MM.1S (cell line): Measurements from ENCODE around the gene SUFU.

Experiments used
- DNase-seq: peaks from one replicate; pipeline ENCODE4 v3.0.0-alpha.2; 2015
- H2AFZ ChIP-seq: fragments of 300-600 bp; sonication (generic); 2 replicates; pipeline ENCODE4 v1.6.0; 2016; ENCODE audit warnings: antibody characterized with exemption, low read length
- H3F3A ChIP-seq: fragments of 300-600 bp; sonication (generic); 2 replicates; pipeline ENCODE4 v1.6.1; 2016; ENCODE audit warnings: mild to moderate bottlenecking, antibody characterized with exemption, low read length, moderate library complexity, mixed read lengths; ENCODE audit not compliant: insufficient read depth
- H3K27ac ChIP-seq: fragments of 300-600 bp; sonication (generic); 2 replicates; pipeline ENCODE4 v1.5.1; 2016; ENCODE audit warnings: mild to moderate bottlenecking, low read length
- H3K27me3 ChIP-seq: fragments of 300-600 bp; sonication (generic); replicated peaks from 2 replicates; pipeline ENCODE4 v1.6.0; 2016; ENCODE audit warnings: low read length; ENCODE audit not compliant: insufficient read depth
- H3K36me3 ChIP-seq: fragments of 300-600 bp; sonication (generic); replicated peaks from 2 replicates; pipeline ENCODE4 v1.6.1; 2016; ENCODE audit warnings: mild to moderate bottlenecking, low read length, mixed read lengths; ENCODE audit not compliant: insufficient read depth
- H3K4me1 ChIP-seq: fragments of 300-600 bp; sonication (generic); 2 replicates; pipeline ENCODE4 v1.6.1; 2016; ENCODE audit warnings: low read length, mixed read lengths
- H3K4me2 ChIP-seq: fragments of 300-600 bp; sonication (generic); 2 replicates; pipeline ENCODE4 v1.6.0; 2016; ENCODE audit warnings: low read depth, low read length
- H3K4me3 ChIP-seq: fragments of 300-600 bp; sonication (generic); 2 replicates; pipeline ENCODE4 v1.5.1; 2016; ENCODE audit warnings: low read length, mixed read lengths
- H3K79me2 ChIP-seq: fragments of 300-600 bp; sonication (generic); 2 replicates; pipeline ENCODE4 v1.6.1; 2016; ENCODE audit warnings: mixed run types, low read length, mixed read lengths
- H3K9ac ChIP-seq: fragments of 300-600 bp; sonication (generic); 2 replicates; pipeline ENCODE4 v1.6.1; 2016; ENCODE audit warnings: low read length, mixed read lengths
- H3K9me2 ChIP-seq: fragments of 300-600 bp; sonication (generic); replicated peaks from 2 replicates; pipeline ENCODE4 v1.6.1; 2016; ENCODE audit warnings: mild to moderate bottlenecking, low read length, mixed read lengths; ENCODE audit not compliant: insufficient read depth
- H3K9me3 ChIP-seq: fragments of 300-600 bp; sonication (generic); replicated peaks from 2 replicates; pipeline ENCODE4 v1.6.1; 2016; ENCODE audit warnings: mild to moderate bottlenecking, low read length, mixed read lengths; ENCODE audit not compliant: insufficient read depth
- H4K20me1 ChIP-seq: fragments of 300-600 bp; sonication (generic); 2 replicates; pipeline ENCODE4 v1.6.1; 2016; ENCODE audit warnings: mild to moderate bottlenecking, low read length, moderate library complexity, mixed read lengths; ENCODE audit not compliant: insufficient read depth
- CTCF ChIP-seq: fragments of 300-600 bp; sonication (generic); IDR thresholded peaks from 2 replicates; pipeline ENCODE4 v1.5.1; 2016; ENCODE audit warnings: antibody characterized with exemption, low read length, mixed read lengths
- EZH2 ChIP-seq: fragments of 300-600 bp; sonication (generic); optimal IDR thresholded peaks from 2 replicates; pipeline ENCODE3; 2017; ENCODE audit warnings: low read depth, mild to moderate bottlenecking, antibody characterized with exemption, low read length, mixed read lengths
- EZH2phosphoT487 ChIP-seq: fragments of 300-600 bp; sonication (generic); IDR thresholded peaks from 2 replicates; pipeline ENCODE4 v1.6.1; 2018; ENCODE audit warnings: antibody characterized with exemption, low read length

Gene SUFU

DNA sequence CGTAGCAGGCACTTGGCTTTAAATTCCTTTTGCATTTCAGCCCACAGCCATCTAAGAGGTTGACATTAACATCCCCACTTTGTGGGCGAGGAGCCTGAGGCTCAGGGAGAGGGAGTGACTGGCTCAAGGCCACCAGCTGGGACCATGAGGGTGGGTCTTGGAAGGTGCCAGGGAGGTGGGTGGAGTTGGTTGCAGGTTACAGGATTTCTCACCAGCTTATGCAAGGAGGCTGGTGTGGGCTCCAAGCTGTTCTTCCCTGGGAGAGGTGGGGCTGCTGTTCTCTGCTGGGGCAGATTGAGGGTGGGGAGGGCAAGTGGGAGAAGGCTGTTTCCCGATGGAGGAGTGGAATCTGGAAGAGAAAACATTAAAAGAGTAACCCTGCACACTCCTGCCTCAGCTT, 38.3 kb upstream of the SUFU start:
- Histone ChIP-seq H3F3A (no peaks in the 10 kb centered on the region), H3K79me2 (no peaks in the 10 kb centered on the region), H3K27ac (no peak overlapping the region), H3K36me3 (no peaks in the 10 kb centered on the region), H3K4me3 (no peak overlapping the region), H3K4me2 (no peak overlapping the region), H3K4me1 (peaks cover 11% of the 10 kb centered on the region), H3K9me2 (no peaks in the 10 kb centered on the region), H3K9me3 (no peaks in the 10 kb centered on the region), H3K9ac (no peak overlapping the region), H4K20me1 (no peaks in the 10 kb centered on the region), H2AFZ (no peak overlapping the region), H3K27me3 (no peaks in the 10 kb centered on the region)
- TF ChIP-seq CTCF (no peak), EZH2phosphoT487 (no peak), EZH2 (no peak)
- no peak for DNase-seq

DNA sequence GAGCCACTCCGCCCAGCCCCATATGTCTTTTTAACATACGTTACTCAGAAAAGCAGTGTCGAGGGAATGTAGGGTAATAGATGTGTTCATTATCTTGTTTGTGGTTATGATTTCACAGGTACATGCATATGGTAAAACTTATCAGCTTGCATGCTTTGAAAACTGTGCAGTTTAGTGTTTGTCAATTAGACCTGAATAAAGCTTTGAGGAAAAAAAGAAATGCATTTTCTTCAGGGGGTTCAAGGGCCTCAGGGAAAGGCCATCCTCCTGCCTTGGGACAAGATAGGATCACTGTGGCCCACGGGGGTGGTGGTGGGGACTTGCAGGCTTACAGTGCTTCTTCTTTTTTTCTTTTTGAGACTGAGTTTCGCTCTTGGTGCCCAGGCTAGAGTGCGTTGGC, 36.5 kb upstream of the SUFU start:
- H3K27me3 ChIP-seq: no peaks in the 10 kb centered on the region
- no peak overlapping the region for H2AFZ ChIP-seq
- TF ChIP-seq EZH2: no peak
- TF ChIP-seq CTCF: no peak
- TF ChIP-seq EZH2phosphoT487: no peak
- no peaks in the 10 kb centered on the region for H3K36me3 ChIP-seq
- no peaks in the 10 kb centered on the region for H3F3A ChIP-seq
- no peaks in the 10 kb centered on the region for H3K79me2 ChIP-seq
- DNase-seq: no peak
- H3K9me3 ChIP-seq: no peaks in the 10 kb centered on the region
- no peaks in the 10 kb centered on the region for H4K20me1 ChIP-seq
- H3K4me1 ChIP-seq: no peaks in the 10 kb centered on the region
- H3K9ac ChIP-seq: no peak overlapping the region
- no peak overlapping the region for H3K4me3 ChIP-seq
- no peak overlapping the region for H3K27ac ChIP-seq
- no peaks in the 10 kb centered on the region for H3K9me2 ChIP-seq
- no peak overlapping the region for H3K4me2 ChIP-seq

DNA sequence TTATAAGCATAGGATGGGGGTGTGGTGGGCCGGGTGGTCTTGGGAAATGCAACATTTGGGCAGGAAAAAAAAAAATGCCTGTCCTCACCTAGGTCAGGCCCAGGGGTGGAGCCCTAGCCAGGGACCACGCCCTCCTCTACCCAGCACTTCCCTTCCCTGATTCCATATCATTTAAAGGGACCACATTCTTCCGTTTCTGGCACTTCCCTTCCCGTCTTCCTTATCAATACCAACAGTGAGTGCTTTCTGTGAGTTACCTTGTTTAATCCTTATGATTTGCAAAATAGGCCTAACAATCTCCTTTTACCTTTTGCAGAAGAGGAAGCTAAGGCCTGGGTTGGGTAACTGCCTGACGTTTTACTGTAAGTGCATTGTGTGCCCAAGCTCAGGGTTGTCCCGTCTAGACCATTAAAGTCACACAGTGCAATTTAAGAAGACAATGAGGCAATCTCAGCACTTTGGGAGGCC, 35.8 kb upstream of the SUFU start:
- TF ChIP-seq CTCF (no peak), EZH2phosphoT487 (no peak), EZH2 (no peak)
- no peak overlapping the region for H3K9ac ChIP-seq

More for the DNA sequence above, 35.8 kb upstream of the SUFU start:
- H4K20me1 ChIP-seq: no peaks in the 10 kb centered on the region
- no peaks in the 10 kb centered on the region for H3K9me2 ChIP-seq
- no peaks in the 10 kb centered on the region for H3K79me2 ChIP-seq
- no peak overlapping the region for H3K4me3 ChIP-seq
- H3K36me3 ChIP-seq: no peaks in the 10 kb centered on the region
- no peak overlapping the region for H2AFZ ChIP-seq
- no peak for DNase-seq
- H3F3A ChIP-seq: no peaks in the 10 kb centered on the region
- H3K9me3 ChIP-seq: no peaks in the 10 kb centered on the region
- no peaks in the 10 kb centered on the region for H3K4me1 ChIP-seq
- H3K4me2 ChIP-seq: no peak overlapping the region
- H3K27me3 ChIP-seq: no peaks in the 10 kb centered on the region
- no peak overlapping the region for H3K27ac ChIP-seq
